Measurements from ENCODE around the gene SNAP25.
A peak's percentile ranks its signal among the peaks of the same experiment; 100 is the strongest.

SNAP25 gene

DNA sequence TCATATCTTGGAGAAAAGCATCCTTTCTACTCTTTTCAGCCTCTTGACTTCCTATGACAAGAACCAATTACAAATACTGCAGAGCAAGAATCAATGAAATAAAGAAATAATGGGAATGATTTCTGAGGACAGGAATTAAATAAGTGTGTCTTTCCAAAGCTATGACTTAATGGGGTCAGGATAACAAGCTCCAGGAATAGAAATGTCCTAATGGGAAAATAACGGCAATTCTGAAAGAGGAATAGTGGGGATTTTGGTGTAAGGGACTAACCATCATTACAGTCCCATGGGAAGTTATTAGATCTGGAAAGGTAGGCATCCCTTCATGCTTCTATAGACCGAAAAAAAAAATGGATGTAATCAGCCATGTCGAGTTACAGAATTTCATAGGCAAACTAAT, 28.2 kb upstream of the SNAP25 start:
- DNase-seq (no peak), ATAC-seq (replicated peaks) (no peak)
- H3K27ac Mint-ChIP-seq = no peak overlapping the region
- peaks cover 0 to 1% of the 10 kb centered on the region in 2 donors for H3K36me3 Mint-ChIP-seq
- no peaks in the 10 kb centered on the region for H3K4me1 Mint-ChIP-seq
- no peak overlapping the region for H3K4me3 Mint-ChIP-seq
- peaks cover 0 to 18% of the 10 kb centered on the region in 2 donors for H3K9me3 Mint-ChIP-seq
- H3K27me3 Mint-ChIP-seq = peaks cover 0 to 11% of the 10 kb centered on the region in 2 donors

DNA sequence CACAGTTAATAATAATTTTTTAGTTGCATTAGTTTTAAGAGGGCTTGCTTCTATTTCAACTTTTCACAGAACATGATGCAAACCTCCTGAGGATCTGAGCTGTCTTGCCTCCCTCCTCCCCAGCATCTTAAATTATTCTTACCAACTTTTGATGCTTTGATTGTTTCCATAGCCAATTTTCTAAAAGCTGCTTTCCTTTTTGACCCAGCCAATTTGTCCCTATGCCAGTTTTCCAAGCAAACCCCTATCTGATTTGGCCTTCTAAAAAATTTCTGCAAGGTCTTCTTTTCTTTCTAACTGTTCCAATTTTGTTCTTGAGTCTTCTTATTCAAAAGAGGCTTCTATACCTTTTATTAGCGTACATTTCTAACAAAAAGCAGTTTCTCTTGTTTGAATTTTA, 26.5 kb upstream of the SNAP25 start:
- H3K4me1 Mint-ChIP-seq = no peaks in the 10 kb centered on the region
- H3K9me3 Mint-ChIP-seq = peaks cover 0 to 11% of the 10 kb centered on the region in 2 donors
- ATAC-seq (replicated peaks) (no peak), DNase-seq (no peak)
- H3K27me3 Mint-ChIP-seq = peaks cover 0 to 11% of the 10 kb centered on the region in 2 donors
- H3K36me3 Mint-ChIP-seq = peaks cover 0 to 1% of the 10 kb centered on the region in 2 donors
- no peak overlapping the region for H3K27ac Mint-ChIP-seq
- H3K4me3 Mint-ChIP-seq = no peak overlapping the region

DNA sequence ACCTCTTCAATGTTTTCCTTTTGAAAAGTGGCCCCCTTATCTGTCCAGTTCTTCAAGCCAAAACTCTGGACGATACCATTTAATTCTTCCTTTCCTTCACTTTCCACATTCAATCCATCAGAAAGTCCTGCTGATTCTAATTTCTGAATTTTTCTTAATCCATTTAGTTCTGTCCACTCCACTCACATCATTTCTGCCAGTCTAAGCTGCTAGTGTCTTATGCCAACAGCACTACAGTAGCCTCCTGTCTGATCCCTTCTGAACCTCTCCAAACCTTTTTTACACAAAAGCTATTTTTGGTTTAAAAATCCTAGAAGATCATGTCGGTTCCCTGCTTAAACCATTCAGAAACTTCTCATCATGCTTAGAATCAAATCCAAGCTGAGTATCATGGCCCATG, 24.5 kb upstream of the SNAP25 start:
- H3K9me3 Mint-ChIP-seq = peaks cover 0 to 8% of the 10 kb centered on the region in 2 donors
- H3K27ac Mint-ChIP-seq = no peak overlapping the region
- H3K4me1 Mint-ChIP-seq = no peaks in the 10 kb centered on the region
- no peak for ATAC-seq (replicated peaks)
- no peak overlapping the region for H3K4me3 Mint-ChIP-seq
- peaks cover 0 to 18% of the 10 kb centered on the region in 2 donors for H3K27me3 Mint-ChIP-seq
- peaks cover 0 to 1% of the 10 kb centered on the region in 2 donors for H3K36me3 Mint-ChIP-seq
- no peak for DNase-seq

DNA sequence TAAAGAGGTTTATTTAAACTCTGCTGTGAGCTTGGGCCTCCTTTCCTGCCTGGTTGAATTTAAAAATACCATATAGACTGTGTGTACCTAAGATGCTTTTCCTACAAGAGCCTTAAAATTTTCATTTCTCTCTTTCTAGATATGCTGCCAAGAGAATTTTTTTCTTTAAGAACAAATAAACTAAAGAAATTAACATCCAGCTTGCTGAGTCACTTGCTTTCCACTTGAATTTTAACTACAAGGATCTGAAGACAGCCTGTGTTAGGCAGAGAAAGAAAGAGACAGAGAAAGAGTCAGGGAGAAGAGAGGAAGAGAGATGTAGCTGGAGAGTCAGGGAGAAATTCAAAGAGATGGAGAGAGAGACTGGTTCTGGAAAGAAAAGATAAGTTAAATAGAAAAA, 18.3 kb upstream of the SNAP25 start:
- Mint-ChIP-seq H3K36me3 (no peaks in the 10 kb centered on the region), H3K4me3 (no peak overlapping the region), H3K27ac (no peak overlapping the region), H3K27me3 (peaks cover 0 to 8% of the 10 kb centered on the region in 2 donors), H3K4me1 (no peaks in the 10 kb centered on the region), H3K9me3 (no peaks in the 10 kb centered on the region)
- no peak for ATAC-seq (replicated peaks)
- no peak for DNase-seq

DNA sequence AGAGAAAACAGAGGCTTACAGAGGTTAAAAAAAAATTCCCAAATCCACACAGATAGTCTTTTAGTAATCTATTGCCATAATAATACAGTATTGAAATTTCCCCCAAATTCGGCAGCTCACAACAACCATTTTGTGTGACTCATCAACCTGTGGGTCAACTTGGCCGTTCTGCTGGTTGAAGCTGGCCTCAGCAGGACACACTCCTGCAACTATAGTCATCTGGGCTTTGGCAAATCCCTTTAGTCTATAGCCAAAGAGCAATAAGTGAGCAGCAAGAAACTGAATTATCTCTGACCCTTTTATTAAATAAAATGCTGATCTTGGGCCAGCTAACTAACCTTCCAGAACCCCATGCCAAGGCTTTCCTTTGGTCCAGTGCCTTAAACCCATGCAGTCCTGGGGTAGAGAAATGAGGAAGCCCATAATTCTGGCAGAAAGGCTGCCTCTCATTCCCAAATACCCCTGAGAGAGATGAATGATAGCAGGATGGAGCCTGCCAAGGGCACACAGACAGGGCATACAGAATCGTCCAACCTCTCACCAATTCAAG, 17.2 kb upstream of the SNAP25 start:
- H3K36me3 Mint-ChIP-seq = no peaks in the 10 kb centered on the region
- H3K27me3 Mint-ChIP-seq = peaks cover 0 to 8% of the 10 kb centered on the region in 2 donors
- H3K9me3 Mint-ChIP-seq = no peaks in the 10 kb centered on the region
- no peak overlapping the region for H3K27ac Mint-ChIP-seq
- no peak overlapping the region for H3K4me3 Mint-ChIP-seq
- H3K4me1 Mint-ChIP-seq = no peaks in the 10 kb centered on the region
- no peak for ATAC-seq (replicated peaks)
- DNase-seq = no peak

DNA sequence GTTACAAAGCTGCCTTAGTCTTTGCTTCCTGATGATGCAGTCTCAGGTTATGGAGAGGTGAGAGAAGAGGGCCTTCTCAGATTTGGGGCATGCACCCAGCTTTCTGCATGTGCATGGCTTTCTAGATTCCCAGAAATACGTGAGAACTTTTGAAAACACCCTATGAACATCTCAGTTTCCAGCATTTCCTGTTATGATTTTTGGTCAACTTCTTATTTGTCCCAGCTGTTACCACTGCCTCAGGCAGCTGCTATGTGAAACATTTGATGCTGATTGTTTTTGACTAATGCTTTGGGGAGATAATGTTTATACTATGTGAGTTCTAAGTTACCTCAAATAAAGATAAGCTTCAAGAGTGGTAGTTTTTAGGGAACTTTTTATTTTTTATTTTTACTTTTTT, 9.5 kb upstream of the SNAP25 start:
- H3K27me3 Mint-ChIP-seq = peaks cover 8 to 11% of the 10 kb centered on the region in 2 donors
- peaks cover 0 to 3% of the 10 kb centered on the region in 2 donors for H3K9me3 Mint-ChIP-seq
- no peaks in the 10 kb centered on the region for H3K4me1 Mint-ChIP-seq
- no peak overlapping the region for H3K4me3 Mint-ChIP-seq
- no peak overlapping the region for H3K27ac Mint-ChIP-seq
- DNase-seq = no peak
- ATAC-seq (replicated peaks) = no peak
- no peaks in the 10 kb centered on the region for H3K36me3 Mint-ChIP-seq

DNA sequence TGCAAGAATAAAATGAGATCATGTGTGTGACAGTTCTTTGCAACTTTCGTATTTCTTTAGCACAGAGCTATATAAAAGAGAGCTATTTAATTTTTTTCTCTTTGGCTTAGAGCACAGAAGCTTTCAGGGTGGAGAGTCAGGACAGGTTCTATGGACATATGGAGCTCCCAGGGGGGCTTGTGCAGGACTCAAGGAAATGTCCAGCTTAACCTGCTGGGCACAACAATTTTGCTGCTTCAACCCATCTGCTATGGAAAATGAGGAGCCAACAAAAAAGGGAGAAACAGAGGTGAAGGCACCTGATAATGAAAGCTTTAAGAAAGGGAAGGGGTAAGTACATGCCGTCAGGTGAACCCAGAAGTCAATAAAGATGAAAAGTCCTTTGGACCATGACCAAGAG, 5.1 kb upstream of the SNAP25 start:
- no peak for DNase-seq
- H3K27ac Mint-ChIP-seq = no peak overlapping the region
- H3K4me1 Mint-ChIP-seq = peaks cover 5 to 8% of the 10 kb centered on the region in 2 donors
- peaks cover 5% of the 10 kb centered on the region in 2 donors for H3K36me3 Mint-ChIP-seq
- H3K9me3 Mint-ChIP-seq = peaks cover 4 to 5% of the 10 kb centered on the region in 2 donors
- peaks cover 20 to 31% of the 10 kb centered on the region in 2 donors for H3K27me3 Mint-ChIP-seq
- H3K4me3 Mint-ChIP-seq = no peak overlapping the region
- ATAC-seq (replicated peaks) = no peak

DNA sequence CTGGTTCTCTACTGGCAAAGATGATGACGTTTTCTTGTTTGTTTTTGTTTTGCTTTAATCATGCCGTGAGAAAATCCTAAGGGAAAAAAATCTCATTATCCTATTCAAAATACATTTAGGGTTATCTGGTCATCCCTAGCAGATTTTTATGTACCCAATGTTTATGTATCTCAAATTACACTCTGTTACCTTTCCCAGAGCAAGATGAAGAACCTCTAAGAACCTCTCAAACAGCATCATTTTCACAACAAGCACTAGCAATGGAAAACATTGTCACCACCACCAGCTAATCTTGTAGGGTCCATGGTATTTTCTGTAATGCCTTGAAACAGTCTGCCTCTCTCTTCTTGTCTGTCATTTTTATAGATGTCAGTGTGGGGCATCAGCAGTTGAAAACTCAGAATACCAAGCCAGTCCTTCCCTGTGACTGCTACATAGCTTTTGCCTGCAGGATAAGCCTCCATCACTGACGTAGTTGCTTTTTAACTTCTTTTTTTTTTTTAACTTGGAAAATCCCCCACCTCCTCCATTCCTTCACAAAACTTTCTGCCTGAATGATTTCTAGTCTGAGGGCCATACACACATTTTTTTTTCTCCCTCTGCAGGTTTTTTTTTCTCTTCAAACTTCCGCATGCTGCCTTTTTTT, 2.4 kb upstream of the SNAP25 start:
- Mint-ChIP-seq H3K36me3 (peaks cover 7 to 9% of the 10 kb centered on the region in 2 donors), H3K27ac (no peak overlapping the region), H3K27me3 (peaks cover 38 to 58% of the 10 kb centered on the region in 2 donors), H3K9me3 (peaks cover 9 to 11% of the 10 kb centered on the region in 2 donors), H3K4me1 (peaks cover 9 to 19% of the 10 kb centered on the region in 2 donors), H3K4me3 (no peak overlapping the region)
- ATAC-seq (replicated peaks) = no peak
- no peak for DNase-seq

DNA sequence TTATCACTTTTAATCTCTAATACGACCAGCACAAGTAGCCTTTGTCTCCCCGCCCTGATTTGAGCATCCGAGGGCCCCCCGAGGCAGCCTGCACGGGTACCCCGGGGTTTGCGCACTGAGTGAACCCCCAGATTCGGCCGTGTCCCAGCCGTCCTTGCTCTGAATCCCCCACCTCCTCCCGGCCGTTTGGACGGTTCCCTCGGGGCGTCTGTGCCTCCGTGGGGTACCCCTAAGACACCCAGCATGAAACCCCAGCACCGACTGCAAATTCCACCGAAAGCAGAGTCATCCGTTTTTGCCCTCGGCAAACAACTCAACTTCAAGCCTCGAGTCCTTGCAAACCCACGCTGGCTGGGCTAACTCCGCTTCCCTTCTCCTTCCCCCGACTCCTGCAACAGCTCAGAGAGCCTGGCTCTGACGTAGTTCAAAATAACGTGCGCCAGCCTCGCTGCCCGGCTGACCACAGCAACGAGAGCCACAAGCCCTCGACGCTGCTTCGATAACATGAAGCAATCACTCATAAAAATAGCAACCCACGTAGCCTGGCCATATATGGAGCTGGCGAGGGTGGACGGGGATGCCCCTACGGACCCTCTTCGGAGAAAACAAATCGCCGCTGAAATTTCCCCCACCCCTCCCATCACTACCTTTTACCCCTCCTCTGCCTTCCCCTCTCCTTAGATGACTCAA, 764 bp upstream of the SNAP25 start:
- peak overlapping the region; percentile 87 for H3K27ac Mint-ChIP-seq
- ATAC-seq (replicated peaks) (peak; percentile 66 to 86), DNase-seq (peak; percentile 51)
- H3K36me3 Mint-ChIP-seq = peaks cover 7 to 9% of the 10 kb centered on the region in 2 donors
- H3K9me3 Mint-ChIP-seq = peaks cover 9 to 11% of the 10 kb centered on the region in 2 donors
- peaks cover 9 to 19% of the 10 kb centered on the region in 2 donors for H3K4me1 Mint-ChIP-seq
- peaks cover 46 to 69% of the 10 kb centered on the region in 2 donors for H3K27me3 Mint-ChIP-seq
- peak overlapping the region; percentile 74 to 76 for H3K4me3 Mint-ChIP-seq

DNA sequence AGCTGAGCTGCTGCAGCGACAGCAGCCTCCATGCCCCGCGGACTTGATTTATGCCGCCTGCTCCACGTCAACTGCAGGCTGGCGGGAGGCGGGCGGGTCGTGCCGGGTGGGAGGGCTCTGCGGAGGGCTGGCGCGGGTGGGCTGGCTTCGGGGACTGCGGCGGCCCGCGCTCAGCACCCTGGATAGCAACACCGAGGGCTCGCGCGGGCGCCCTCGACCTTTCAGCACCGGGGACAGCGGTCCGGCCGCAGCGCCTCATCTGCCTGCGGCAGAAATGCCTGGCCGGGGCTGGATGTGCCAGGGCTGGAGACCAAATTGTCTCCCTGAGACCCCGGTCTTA, 792 bp downstream of the SNAP25 start:
- DNase-seq (peak; percentile 23), ATAC-seq (replicated peaks) (peak in 1 of 2 donors; percentile 11)
- H3K36me3 Mint-ChIP-seq = peaks cover 7 to 9% of the 10 kb centered on the region in 2 donors
- peaks cover 37 to 69% of the 10 kb centered on the region in 2 donors for H3K27me3 Mint-ChIP-seq
- H3K27ac Mint-ChIP-seq = peak overlapping the region; percentile 27
- H3K4me1 Mint-ChIP-seq = peaks cover 9 to 19% of the 10 kb centered on the region in 2 donors
- peak overlapping the region; percentile 43 to 74 for H3K4me3 Mint-ChIP-seq
- peaks cover 9 to 12% of the 10 kb centered on the region in 2 donors for H3K9me3 Mint-ChIP-seq

DNA sequence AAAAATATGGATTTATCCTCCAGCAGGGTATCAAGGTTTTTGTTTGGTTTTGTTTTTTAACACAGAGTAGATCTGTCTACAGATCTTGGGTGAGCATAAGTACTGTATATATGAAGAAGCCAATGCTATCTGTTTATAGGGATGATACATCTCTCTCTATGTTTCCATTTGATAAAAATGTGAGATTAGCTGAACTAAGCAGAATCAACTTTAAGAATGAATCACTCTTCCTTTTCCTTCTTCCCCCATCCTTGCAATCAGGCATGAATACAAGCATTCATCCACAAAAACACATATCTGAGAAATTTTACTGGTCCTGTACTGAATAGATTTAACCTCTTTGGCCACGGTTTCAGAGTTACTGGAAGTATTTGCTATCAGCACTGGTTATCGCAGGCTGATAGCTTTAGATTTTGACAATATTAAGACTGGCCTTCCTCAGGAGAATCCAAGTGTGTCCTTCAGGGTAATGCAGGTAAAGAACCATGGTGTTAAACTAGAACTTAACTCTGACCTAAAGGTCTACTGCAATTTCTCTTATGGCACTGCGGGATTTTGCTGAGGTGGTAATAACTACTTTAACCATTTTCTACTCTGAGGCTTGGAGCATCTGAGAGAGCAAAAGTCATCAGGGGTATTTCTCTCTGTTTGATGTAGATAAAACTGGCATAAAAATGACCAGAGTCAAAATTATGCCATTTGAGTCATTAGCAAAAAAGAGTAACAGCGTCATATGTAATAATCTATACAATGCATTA, 1.5 kb downstream of the SNAP25 start:
- Mint-ChIP-seq H3K36me3 (peaks cover 7 to 9% of the 10 kb centered on the region in 2 donors), H3K9me3 (peaks cover 9 to 12% of the 10 kb centered on the region in 2 donors), H3K4me1 (peaks cover 9 to 19% of the 10 kb centered on the region in 2 donors), H3K27ac (peak overlapping the region; percentile 74), H3K27me3 (peaks cover 42 to 76% of the 10 kb centered on the region in 2 donors), H3K4me3 (no peak overlapping the region)
- DNase-seq (no peak), ATAC-seq (replicated peaks) (no peak)

DNA sequence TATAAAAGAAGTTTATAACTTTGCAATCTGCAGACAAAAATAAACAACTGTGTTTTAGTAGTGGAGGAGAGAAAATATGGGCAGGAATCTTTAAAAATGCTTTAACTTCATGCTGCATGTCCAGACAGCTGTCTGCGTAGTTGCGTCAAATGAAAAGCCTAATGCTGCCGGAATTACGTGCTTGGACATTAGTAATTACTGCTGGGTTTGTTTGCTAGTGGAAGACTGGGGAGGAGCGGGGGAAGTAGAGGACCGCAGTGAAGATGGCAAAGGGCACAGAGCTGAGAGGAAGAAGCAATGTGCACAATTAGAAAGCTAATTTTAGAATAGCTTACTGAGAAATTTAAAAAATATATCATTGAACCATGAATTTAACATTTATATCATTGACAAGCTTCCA, 2.4 kb downstream of the SNAP25 start:
- Mint-ChIP-seq H3K4me1 (peaks cover 9 to 19% of the 10 kb centered on the region in 2 donors), H3K9me3 (peaks cover 12 to 13% of the 10 kb centered on the region in 2 donors), H3K27ac (no peak overlapping the region), H3K4me3 (no peak overlapping the region), H3K27me3 (peaks cover 42 to 80% of the 10 kb centered on the region in 2 donors), H3K36me3 (peaks cover 7 to 9% of the 10 kb centered on the region in 2 donors)
- ATAC-seq (replicated peaks) (no peak), DNase-seq (no peak)

DNA sequence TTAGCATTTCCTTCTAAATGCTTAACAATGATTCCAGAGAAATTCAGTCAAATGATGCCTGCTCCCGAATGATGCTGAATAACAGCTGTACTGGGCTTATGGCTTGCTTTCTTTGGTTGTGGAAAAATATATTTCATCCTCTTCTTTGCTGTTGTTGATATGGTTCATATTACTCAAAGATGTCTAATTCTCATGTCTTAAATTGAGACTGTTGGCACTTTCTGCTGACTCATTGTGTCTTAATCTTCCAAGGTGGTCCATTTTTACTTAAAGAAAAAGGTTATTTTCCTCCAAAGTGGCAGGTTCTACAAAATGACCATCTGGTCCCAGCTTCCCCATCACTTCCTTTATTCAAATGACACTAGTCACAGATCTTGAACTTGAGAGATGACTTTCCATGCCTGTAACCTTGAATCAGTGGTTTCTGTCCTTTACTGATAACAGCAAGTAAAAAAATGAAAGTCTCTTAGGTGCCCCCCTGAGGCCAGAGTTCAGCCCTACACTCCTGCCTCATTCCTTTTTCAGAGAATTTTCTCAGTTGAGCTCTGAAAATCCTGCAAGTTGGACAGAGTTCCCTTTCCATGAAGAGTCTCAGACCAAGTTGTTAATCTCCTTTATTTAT, 6.9 kb downstream of the SNAP25 start:
- peaks cover 0 to 2% of the 10 kb centered on the region in 2 donors for H3K36me3 Mint-ChIP-seq
- DNase-seq (no peak), ATAC-seq (replicated peaks) (peak in 1 of 2 donors; percentile 58)
- peaks cover 3 to 4% of the 10 kb centered on the region in 2 donors for H3K9me3 Mint-ChIP-seq
- H3K27me3 Mint-ChIP-seq = peaks cover 25 to 44% of the 10 kb centered on the region in 2 donors
- H3K27ac Mint-ChIP-seq = no peak overlapping the region
- no peak overlapping the region for H3K4me3 Mint-ChIP-seq
- no peaks in the 10 kb centered on the region for H3K4me1 Mint-ChIP-seq

DNA sequence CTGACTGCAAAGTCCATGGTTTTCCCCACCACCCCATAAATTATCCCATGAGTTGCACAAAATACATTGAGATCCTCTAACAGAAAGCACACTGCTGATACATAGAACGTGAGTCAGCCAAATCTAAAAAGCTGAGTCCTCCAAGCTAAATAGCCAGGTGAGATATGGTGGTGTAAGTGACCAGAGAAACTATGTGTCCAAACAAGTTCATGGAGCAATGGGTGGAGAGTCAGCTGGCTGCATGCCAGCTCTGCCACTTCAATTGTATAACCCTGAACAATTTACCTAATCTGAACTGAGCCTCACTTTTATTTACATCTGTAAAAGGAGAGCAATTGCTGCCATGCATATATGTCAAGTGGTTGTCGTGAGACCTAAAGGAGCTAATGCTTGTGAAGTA, 9.7 kb downstream of the SNAP25 start:
- Mint-ChIP-seq H3K27ac (no peak overlapping the region), H3K4me1 (no peaks in the 10 kb centered on the region), H3K4me3 (no peak overlapping the region), H3K9me3 (peaks cover 0 to 3% of the 10 kb centered on the region in 2 donors), H3K27me3 (peaks cover 11 to 21% of the 10 kb centered on the region in 2 donors), H3K36me3 (no peaks in the 10 kb centered on the region)
- ATAC-seq (replicated peaks) (no peak), DNase-seq (no peak)

Measured in stimulated activated naive B cell treated with anti-CD40 and anti-IgM and Interleukin-4, amounts not matched to agents 10 μg/mL and 1 μg/mL and 100 μg/mL, for 72 hours (primary cell).